Astrocyte (in vitro differentiated cells and primary cell): Measurements from ENCODE around the gene PHB1. TPM values are rescaled to one million over a fixed set of nuclear protein-coding genes. Genes with fewer than 3 reads are reported as not detected.

ENCODE experiments used
- DNase-seq: peaks from one replicate; pipeline ENCODE4 v3.0.0-alpha.2; 2010; ENCODE audit warnings: low read depth
- FAIRE-seq: peaks from 2 replicates; lab custom pipeline; 2011; peaks lifted over from hg19 to GRCh38; lab: Jason Lieb, UNC
- H2AFZ ChIP-seq: 2 replicates; pipeline ENCODE4 v1.6.0; 2012; ENCODE audit warnings: low read depth, low read length, inconsistent platforms
- H3K27ac ChIP-seq: 2 replicates; pipeline ENCODE4 v1.5.1; 2011; ENCODE audit warnings: low read depth, low read length, inconsistent platforms
- H3K27me3 ChIP-seq: 2 replicates; pipeline ENCODE4 v1.6.0; 2011; ENCODE audit warnings: low read length, inconsistent platforms; ENCODE audit not compliant: insufficient read depth
- H3K36me3 ChIP-seq: 2 replicates; pipeline ENCODE4 v1.5.1; 2011; ENCODE audit warnings: low read length, inconsistent platforms; ENCODE audit not compliant: insufficient read depth
- H3K4me1 ChIP-seq: 2 replicates; pipeline ENCODE4 v1.5.1; 2011; ENCODE audit warnings: low read length, inconsistent platforms; ENCODE audit not compliant: insufficient read depth
- H3K4me2 ChIP-seq: 2 replicates; pipeline ENCODE4 v1.6.0; 2012; ENCODE audit warnings: low read length, inconsistent platforms
- H3K4me3 ChIP-seq: 2 replicates; pipeline ENCODE4 v1.5.1; 2011; ENCODE audit warnings: low read depth, mild to moderate bottlenecking, low read length, inconsistent platforms; ENCODE audit not compliant: insufficient read depth
- H3K79me2 ChIP-seq: 2 replicates; pipeline ENCODE4 v1.6.0; 2012; ENCODE audit warnings: mild to moderate bottlenecking, low read length, inconsistent platforms; ENCODE audit not compliant: insufficient read depth
- H3K9ac ChIP-seq: 2 replicates; pipeline ENCODE4 v1.6.0; 2012; ENCODE audit warnings: mild to moderate bottlenecking, low read length, inconsistent platforms
- H3K9me3 ChIP-seq: 2 replicates; pipeline ENCODE4 v1.5.1; 2012; ENCODE audit warnings: low read depth, mild to moderate bottlenecking, low read length, inconsistent platforms; ENCODE audit not compliant: insufficient read depth
- H4K20me1 ChIP-seq: 2 replicates; pipeline ENCODE4 v1.6.0; 2012; ENCODE audit warnings: low read length, inconsistent platforms; ENCODE audit not compliant: insufficient read depth
- H3K27ac Mint-ChIP-seq: one replicate; pipeline ENCODE4 v1.8.0; 2021; ENCODE audit warnings: mild to moderate bottlenecking, mixed read lengths; ENCODE audit not compliant: unreplicated experiment
- H3K27me3 Mint-ChIP-seq: one replicate; pipeline ENCODE4 v1.8.0; 2021; ENCODE audit warnings: low read depth, mixed read lengths; ENCODE audit not compliant: unreplicated experiment
- H3K36me3 Mint-ChIP-seq: one replicate; pipeline ENCODE4 v1.8.0; 2021; ENCODE audit warnings: low read depth, mixed read lengths; ENCODE audit not compliant: unreplicated experiment
- H3K4me1 Mint-ChIP-seq: one replicate; pipeline ENCODE4 v1.8.0; 2021; ENCODE audit warnings: low read depth, mixed read lengths; ENCODE audit not compliant: unreplicated experiment
- H3K4me3 Mint-ChIP-seq: one replicate; pipeline ENCODE4 v1.8.0; 2021; ENCODE audit warnings: mild to moderate bottlenecking, moderate library complexity, mixed read lengths; ENCODE audit not compliant: unreplicated experiment
- H3K9me3 Mint-ChIP-seq: one replicate; pipeline ENCODE4 v1.8.0; 2021; ENCODE audit warnings: mild to moderate bottlenecking, mixed read lengths; ENCODE audit not compliant: unreplicated experiment
- EZH2 ChIP-seq: IDR thresholded peaks from 2 replicates; pipeline ENCODE4 v1.6.1; 2012; ENCODE audit warnings: mild to moderate bottlenecking, low read length, inconsistent platforms; ENCODE audit not compliant: insufficient read depth
- total RNA-seq: library from RNA; stranded (reverse); gene quantifications from 2 replicates; pipeline ENCODE4 v1.2.1, GENCODE V29; 2021
- TF ChIP-seq, protein P1 (sequence below): IDR thresholded peaks from 2 replicates; pipeline ENCODE4 v1.5.1; 2011; ENCODE audit warnings: low read depth, mild to moderate bottlenecking, inconsistent platforms, low read length, moderate library complexity; ENCODE audit not compliant: insufficient read depth

PHB1 gene
- total RNA-seq, 1 donor from 2014 or later = 227 TPM

DNA sequence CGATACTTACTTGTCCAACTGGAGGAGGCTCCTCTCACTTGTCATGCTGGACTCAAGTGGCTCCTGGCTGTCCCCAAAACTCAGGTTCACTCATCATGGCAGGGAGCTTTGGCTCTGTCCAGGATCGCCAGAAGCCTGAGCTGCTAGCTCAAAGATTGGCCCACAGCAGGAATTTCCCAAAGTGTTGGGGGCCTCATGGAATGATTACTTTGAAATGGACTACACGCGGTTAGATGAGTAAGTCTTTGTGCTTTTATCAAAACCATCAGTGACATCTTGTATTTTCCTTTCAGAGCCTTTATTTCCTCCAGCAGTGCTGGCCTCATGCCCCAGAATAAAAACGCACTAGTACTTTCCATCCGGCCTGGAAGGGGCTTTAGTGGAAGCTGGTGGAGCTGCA is 29.2 kb upstream of the PHB1 start:
- Mint-ChIP-seq H3K27me3 (peaks cover 50% of the 10 kb centered on the region), H3K4me1 (peaks cover 25% of the 10 kb centered on the region), H3K27ac (no peak overlapping the region), H3K9me3 (peaks cover 6% of the 10 kb centered on the region), H3K4me3 (no peak overlapping the region), H3K36me3 (no peaks in the 10 kb centered on the region)
- Histone ChIP-seq H3K9ac (no peak overlapping the region), H3K4me3 (no peak overlapping the region), H3K27me3 (peaks cover 27% of the 10 kb centered on the region), H3K9me3 (no peaks in the 10 kb centered on the region), H3K36me3 (no peaks in the 10 kb centered on the region), H2AFZ (no peak overlapping the region), H3K79me2 (no peaks in the 10 kb centered on the region), H4K20me1 (no peaks in the 10 kb centered on the region), H3K27ac (no peak overlapping the region), H3K4me2 (peak overlapping the region; percentile 20), H3K4me1 (peaks cover 21% of the 10 kb centered on the region)
- DNase-seq (peak; percentile 64), FAIRE-seq (no peak)
- TF ChIP-seq EZH2 = no peak
- TF ChIP-seq, protein P1, sequence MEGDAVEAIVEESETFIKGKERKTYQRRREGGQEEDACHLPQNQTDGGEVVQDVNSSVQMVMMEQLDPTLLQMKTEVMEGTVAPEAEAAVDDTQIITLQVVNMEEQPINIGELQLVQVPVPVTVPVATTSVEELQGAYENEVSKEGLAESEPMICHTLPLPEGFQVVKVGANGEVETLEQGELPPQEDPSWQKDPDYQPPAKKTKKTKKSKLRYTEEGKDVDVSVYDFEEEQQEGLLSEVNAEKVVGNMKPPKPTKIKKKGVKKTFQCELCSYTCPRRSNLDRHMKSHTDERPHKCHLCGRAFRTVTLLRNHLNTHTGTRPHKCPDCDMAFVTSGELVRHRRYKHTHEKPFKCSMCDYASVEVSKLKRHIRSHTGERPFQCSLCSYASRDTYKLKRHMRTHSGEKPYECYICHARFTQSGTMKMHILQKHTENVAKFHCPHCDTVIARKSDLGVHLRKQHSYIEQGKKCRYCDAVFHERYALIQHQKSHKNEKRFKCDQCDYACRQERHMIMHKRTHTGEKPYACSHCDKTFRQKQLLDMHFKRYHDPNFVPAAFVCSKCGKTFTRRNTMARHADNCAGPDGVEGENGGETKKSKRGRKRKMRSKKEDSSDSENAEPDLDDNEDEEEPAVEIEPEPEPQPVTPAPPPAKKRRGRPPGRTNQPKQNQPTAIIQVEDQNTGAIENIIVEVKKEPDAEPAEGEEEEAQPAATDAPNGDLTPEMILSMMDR = no peak

DNA sequence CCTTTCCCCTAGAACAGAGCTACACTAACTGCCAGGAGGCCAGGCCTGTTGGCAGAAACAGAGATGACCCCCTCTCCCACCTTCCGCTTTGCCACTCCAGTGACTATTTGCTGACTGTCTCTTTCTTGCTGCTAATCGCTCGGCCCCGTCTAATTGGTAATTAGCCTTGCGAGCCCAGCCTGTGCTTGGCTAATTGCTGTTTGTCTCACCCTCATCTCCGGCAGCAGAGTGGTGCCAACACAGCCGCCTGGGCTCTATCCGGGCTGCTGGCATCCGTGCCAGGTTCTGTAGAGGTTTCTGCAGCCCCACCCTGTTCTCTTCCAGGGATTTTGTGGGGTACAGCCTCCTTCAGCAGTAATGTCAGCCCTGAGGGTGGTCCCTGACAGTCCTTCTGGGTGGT is 27.4 kb upstream of the PHB1 start:
- H3K4me3 Mint-ChIP-seq = no peak overlapping the region
- FAIRE-seq = no peak

DNA sequence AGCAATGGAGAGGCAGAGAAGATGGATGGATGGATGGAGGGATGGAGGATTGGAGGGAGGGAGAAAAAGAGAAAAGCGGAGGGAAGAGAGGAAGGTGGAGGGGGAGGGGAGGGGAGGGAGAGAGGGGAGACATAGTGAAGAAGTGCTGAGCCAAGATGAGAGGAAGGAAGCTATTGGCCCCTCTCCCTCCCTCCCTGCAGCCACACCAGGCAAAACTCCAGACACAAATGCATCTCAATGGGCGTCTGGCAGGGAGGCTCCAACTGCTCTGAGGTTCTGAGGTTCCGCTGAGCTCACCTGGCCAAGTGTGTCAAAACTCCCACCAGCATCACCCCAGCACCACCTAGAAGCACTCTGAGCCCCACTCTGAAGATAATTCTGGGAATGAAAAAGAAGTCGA is 26.9 kb upstream of the PHB1 start:
- no peak for TF ChIP-seq EZH2
- TF ChIP-seq, protein P1 = no peak
- H4K20me1 ChIP-seq = no peaks in the 10 kb centered on the region
- peaks cover 28% of the 10 kb centered on the region for H3K27me3 ChIP-seq
- no peak for DNase-seq
- peaks cover 29% of the 10 kb centered on the region for H3K4me1 ChIP-seq
- no peak overlapping the region for H3K27ac ChIP-seq
- H2AFZ ChIP-seq = no peak overlapping the region
- H3K9ac ChIP-seq = no peak overlapping the region
- FAIRE-seq = no peak
- peaks cover 57% of the 10 kb centered on the region for H3K27me3 Mint-ChIP-seq
- H3K36me3 Mint-ChIP-seq = no peaks in the 10 kb centered on the region
- H3K36me3 ChIP-seq = no peaks in the 10 kb centered on the region
- H3K4me2 ChIP-seq = no peak overlapping the region
- no peaks in the 10 kb centered on the region for H3K79me2 ChIP-seq
- H3K4me3 Mint-ChIP-seq = no peak overlapping the region
- H3K4me3 ChIP-seq = no peak overlapping the region
- peaks cover 8% of the 10 kb centered on the region for H3K9me3 Mint-ChIP-seq
- peaks cover 18% of the 10 kb centered on the region for H3K4me1 Mint-ChIP-seq
- no peaks in the 10 kb centered on the region for H3K9me3 ChIP-seq
- H3K27ac Mint-ChIP-seq = no peak overlapping the region

More for the DNA sequence above, 27.4 kb upstream of the PHB1 start:
- Mint-ChIP-seq H3K27ac (no peak overlapping the region), H3K36me3 (no peaks in the 10 kb centered on the region), H3K9me3 (peaks cover 6% of the 10 kb centered on the region), H3K27me3 (peaks cover 53% of the 10 kb centered on the region), H3K4me1 (peaks cover 18% of the 10 kb centered on the region)
- H3K79me2 ChIP-seq = no peaks in the 10 kb centered on the region
- peaks cover 29% of the 10 kb centered on the region for H3K4me1 ChIP-seq
- H3K4me2 ChIP-seq = no peak overlapping the region
- DNase-seq = no peak
- H3K9me3 ChIP-seq = no peaks in the 10 kb centered on the region
- H4K20me1 ChIP-seq = no peaks in the 10 kb centered on the region
- no peak overlapping the region for H3K4me3 ChIP-seq
- H3K36me3 ChIP-seq = no peaks in the 10 kb centered on the region
- no peak overlapping the region for H3K27ac ChIP-seq
- no peak for TF ChIP-seq EZH2
- TF ChIP-seq, protein P1 = no peak
- no peak overlapping the region for H3K9ac ChIP-seq
- peaks cover 31% of the 10 kb centered on the region for H3K27me3 ChIP-seq
- H2AFZ ChIP-seq = no peak overlapping the region
